DMS53 treated with DMSO at 0.1 percent for 48 hours (cell line): ENCODE results near the gene PIP5K1C.
A peak's percentile ranks its signal among the peaks of the same experiment; 100 is the strongest.

Experiments used
- DNase-seq: peaks from one replicate; lab custom pipeline; 2025; ENCODE audit not compliant: unreplicated experiment; lab: John Stamatoyannopoulos, UW

PIP5K1C gene, protein sequence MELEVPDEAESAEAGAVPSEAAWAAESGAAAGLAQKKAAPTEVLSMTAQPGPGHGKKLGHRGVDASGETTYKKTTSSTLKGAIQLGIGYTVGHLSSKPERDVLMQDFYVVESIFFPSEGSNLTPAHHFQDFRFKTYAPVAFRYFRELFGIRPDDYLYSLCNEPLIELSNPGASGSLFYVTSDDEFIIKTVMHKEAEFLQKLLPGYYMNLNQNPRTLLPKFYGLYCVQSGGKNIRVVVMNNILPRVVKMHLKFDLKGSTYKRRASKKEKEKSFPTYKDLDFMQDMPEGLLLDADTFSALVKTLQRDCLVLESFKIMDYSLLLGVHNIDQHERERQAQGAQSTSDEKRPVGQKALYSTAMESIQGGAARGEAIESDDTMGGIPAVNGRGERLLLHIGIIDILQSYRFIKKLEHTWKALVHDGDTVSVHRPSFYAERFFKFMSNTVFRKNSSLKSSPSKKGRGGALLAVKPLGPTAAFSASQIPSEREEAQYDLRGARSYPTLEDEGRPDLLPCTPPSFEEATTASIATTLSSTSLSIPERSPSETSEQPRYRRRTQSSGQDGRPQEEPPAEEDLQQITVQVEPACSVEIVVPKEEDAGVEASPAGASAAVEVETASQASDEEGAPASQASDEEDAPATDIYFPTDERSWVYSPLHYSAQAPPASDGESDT

DNA sequence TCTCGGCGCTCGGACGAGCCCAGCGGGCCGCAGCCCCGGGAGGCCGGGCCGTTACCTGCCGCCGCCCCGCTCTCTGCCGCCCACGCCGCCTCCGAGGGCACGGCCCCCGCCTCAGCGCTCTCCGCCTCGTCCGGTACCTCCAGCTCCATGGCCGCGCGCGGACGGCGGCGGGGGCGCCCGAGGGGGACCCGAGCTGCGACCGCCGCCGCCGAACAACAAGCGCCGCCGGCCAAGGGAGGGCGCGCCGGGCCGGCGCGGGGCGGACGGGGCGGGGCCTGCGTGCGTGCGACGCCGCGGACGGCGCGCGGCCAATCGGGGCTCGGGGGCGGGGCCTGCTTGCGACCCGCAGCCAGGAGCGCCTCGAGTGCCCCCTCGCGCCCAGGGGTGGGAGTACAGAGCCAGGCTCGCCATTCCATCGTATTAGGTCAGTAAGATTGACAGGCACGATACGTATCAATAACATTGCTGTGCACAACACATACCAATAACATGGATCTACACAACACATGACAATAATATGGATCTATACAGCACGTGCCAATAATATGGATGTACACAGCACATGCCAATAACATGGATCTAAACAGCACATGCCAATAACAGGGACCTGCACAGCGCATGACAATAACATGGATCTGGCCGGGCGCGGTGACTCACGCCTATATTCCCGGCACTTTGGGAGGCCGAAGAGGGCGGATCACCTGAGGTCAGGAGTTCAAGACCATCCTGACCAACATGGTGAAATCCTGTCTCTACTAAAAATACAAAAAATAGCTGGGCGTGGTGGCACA lies at the start of gene PIP5K1C:
Gene PIP5K1C, minus strand, starts transcription at position 227 of the 791 bp plus-strand sequence. Its CDS starts 78 bp downstream, at position 149.
- peak; percentile 50 for DNase-seq

DNA sequence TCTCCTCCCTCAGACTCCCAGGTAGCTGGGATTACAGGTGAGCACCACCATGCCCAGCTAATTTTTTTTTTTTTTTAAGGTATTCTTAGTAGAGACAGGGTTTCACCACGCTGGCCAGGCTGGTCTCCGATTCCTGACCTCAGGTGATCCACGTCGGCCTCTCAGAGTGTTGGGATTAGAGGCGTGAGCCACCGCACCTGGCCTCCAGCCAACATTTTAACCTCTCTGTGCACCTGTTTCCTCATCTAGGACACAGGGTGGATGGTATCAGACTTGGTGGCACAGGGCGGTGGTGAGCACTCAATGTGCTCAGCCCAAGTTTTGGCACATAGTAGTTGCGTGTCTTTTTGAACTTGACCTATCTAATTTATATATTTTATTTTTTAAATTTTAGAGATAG lies 48.7 kb upstream of the PIP5K1C start:
- no peak for DNase-seq

DNA sequence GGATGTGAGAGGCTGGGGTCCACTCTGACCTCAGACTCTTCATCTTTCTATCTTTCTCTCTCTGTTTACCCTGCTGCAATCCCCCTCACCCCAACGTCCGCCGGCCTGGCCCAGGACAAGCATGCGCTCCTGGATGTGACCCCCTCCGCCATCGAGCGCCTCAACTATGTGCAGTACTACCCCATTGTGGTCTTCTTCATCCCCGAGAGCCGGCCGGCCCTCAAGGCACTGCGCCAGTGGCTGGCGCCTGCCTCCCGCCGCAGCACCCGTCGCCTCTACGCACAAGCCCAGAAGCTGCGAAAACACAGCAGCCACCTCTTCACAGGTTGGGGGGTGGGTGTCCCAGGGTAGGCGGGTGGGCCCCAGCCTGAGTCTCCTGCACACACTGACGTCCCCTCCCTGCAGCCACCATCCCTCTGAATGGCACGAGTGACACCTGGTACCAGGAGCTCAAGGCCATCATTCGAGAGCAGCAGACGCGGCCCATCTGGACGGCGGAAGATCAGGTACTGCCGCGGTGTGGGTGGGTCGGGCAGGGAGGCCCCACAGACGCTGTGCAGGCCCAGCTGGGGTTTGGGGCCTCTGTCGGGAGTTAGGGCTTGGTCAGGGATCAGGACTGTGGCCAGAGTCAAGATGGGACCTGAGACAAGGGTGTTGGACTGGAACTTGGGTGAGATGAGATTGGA lies 46.2 kb upstream of the PIP5K1C start:
- DNase-seq: no peak

DNA sequence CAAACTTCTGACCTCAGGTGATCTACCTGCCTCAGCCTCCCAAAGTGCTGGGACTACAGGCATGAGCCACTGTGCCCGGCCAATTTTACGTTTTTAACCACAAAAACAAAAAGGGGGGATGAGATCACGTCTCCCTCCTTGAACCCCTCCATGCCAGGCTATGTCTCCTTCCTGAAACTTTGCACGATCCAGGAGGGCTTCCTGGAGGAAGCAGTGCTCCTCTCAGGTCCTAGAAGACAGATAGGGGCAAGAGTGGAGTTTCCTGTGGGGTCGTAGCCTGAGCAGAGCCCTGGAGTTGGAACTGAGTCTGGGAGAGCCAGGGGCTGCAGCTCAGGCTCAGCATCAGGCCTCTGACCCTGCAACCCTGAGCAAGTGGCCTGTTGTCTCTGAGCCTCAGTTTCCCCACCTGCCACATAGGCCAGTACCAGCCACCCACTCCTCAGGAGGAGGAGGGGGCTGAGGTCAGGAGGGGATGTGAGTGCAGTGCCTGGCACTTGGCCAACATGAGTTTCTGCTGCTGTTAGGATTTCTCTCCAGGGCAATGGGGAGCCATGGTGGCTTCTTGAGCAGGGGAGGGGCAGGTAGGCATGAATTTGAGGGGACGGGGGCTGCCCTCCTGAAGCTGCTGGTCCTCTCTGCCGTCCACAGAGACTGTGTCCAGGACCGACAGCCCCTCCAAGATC lies 45.2 kb upstream of the PIP5K1C start:
- DNase-seq: no peak

DNA sequence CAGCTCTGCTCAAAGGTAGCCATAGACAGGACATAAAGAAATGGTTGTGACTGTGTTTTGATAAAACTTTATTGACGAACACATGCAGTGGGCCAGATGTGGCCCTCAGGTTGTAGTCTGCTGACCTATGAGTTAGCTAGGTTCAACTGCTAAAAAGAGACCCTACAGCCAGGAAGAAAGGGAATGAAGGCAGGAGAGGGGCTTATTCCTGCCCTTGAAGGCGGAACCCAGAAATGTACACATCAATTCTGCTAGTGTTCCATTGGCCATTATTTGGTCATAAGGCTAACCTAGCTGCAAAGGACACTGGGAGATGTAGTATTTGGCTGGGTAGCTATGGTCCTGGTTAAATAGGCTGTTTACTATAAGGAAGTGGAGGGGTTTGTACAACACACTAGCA lies 43.2 kb upstream of the PIP5K1C start:
- DNase-seq: no peak

DNA sequence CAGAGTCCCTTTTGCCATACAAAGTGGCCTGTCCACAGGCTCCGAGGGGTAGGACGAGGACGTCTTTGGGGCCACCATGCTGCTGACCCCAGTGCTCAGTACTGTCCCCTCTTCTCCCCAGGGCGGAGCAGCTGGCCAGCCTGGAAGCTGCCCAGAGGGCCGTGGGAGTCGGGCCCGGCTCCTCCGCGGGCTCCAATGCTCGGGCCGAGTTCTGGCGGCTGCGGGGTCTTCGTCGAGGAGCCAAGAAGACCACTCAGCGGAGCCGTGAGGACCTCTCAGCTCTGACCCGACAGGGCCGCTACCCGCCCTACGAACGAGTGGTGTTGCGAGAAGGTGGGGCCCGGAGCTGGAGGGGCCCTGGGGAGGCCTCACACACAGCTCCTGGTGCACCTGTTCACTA lies 40.2 kb upstream of the PIP5K1C start:
- no peak for DNase-seq

DNA sequence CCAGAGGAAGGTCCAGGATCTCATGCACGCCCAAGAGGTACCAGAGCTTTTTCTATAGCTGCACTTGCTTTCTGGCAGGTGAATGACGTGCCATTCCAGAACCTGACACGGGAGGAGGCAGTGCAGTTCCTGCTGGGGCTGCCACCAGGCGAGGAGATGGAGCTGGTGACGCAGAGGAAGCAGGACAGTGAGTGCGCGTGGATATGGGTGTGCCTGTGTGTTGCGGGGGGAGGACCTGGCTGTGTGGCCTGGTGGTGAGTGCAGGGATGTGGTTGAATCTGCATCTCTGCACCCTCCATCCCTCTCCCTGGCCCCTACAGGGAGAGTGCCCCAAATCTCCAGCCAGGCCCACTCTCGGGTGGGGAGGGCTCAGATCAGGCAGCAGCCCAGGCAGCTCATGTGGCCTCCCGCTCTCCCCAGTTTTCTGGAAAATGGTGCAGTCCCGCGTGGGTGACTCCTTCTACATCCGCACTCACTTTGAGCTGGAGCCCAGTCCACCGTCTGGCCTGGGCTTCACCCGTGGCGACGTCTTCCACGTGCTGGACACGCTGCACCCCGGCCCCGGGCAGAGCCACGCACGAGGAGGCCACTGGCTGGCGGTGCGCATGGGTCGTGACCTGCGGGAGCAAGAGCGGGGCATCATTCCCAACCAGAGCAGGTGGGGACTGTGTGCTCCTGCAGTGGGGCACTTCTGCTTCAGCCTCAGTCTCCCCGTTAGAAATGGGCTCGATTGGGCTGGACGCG lies 38.4 kb upstream of the PIP5K1C start:
- DNase-seq: no peak

DNA sequence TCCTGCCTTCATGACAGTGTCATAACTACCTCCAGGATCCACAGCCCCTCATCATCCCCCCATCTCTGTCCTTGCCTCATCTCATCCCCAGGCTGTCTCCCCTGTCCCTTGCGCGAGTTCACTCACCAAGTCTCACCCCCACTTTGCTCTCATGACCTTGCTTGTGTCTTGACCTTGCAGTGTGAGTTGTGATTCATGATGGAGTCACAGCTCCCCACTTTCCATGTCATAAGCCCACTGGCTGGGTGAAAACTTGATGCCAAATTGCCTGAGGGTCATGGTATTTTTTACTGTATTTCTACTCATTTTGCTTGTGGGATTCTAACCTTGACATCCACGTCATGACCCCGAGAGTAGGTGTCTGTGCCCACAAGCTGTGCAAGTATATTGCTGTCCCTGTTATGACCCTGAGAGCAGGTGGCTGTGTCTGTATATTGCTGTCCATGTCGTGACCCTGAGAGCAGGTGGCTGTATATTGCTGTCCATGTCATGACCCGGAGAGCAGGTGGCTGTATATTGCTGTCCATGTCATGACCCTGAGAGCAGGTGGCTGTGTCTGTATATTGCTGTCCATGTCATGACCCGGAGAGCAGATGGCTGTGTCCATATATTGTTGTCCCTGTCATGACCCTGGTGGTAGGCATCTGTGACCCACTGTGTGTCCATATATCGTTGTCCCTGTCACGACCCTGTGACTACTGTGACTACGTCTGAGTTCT lies 37.4 kb upstream of the PIP5K1C start:
- DNase-seq: no peak

DNA sequence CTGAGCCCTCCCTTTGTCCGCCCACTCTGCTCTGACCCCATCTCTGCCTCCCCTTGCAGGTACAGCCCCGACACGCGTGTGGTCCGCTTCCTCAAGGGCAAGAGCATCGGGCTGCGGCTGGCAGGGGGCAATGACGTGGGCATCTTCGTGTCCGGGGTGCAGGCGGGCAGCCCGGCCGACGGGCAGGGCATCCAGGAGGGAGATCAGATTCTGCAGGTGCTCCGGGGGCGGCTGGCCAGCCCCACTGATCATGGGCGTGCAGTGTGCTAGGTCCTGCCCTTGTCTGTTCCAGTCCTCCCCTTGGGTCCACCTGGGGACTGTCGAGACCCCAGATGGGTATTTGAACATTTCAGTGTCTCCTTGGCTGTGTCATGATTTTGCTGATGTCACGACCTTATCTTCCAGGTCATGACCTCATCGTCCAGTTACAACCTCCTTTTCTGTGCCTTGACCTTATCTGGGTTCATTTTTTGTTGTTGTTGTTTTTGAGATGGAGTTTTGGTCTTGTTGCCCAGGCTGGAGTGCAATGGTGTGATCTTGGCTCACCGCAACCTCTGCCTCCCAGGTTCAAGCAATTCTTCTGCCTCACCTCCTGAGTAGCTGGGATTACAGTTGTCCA lies 35.9 kb upstream of the PIP5K1C start:
- no peak for DNase-seq

DNA sequence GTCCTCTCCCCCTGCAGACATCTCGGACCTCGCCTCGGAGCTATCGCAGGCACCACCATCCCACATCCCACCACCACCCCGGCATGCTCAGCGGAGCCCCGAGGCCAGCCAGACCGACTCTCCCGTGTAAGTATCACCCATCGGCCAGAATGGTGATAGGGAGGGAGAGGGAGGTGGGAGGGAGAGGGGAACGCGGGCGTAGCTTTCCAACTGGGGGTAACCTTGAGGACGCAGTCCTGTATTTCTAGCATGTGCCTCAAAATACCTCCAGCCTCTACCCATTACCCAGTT lies 34.0 kb upstream of the PIP5K1C start:
- no peak for DNase-seq

DNA sequence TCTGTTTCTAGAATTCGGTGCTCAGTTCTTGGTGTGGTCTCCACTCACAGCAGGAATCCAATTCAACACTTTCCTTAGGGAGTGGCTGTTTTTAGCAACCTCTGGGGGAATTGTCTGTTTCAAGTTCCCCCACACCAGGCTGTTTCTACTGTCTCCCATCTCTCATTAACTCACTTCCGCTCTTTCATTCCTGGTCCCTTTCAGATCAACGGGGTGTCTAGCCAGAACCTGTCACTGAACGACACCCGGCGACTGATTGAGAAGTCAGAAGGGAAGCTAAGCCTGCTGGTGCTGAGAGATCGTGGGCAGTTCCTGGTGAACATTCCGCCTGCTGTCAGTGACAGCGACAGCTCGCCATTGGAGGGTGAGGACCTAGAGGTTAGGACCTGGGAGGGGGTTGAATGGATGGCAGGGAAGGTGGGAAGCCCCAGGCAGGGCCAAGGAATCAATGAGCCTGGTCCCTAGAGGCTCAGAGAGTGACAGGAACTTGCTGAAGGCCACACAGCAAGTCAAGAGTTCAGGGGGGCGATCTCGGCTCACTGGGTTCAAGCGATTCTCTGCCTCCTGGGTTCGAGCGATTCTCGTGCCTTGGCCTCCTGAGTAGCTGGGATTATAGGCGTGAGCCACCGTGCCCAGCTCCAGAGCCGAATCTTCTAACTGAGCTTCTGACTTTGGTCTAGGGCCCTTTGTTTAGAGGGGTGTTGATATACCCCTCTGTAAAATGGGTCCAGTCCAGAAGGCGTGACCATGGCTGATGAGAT lies 33.5 kb upstream of the PIP5K1C start:
- DNase-seq: no peak

DNA sequence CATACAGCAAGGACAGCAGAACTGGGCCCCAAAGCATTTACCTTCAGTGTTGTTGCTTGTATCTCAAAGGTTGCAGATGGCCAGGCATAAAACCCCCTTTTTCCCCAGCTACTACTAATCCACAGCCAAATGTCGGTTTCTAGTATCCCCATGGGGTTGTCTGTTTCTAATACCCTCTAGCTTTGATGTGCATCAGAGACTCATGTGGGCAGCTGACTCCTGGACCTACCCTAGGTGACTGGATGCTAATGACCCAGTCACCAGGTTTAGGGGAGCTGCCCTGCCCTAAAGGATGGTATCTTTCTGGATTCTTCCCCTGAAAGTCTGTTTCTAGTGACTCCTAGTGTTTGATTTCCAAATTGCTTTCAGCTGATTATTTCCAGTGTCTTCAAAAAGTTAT lies 31.8 kb upstream of the PIP5K1C start:
- no peak for DNase-seq

DNA sequence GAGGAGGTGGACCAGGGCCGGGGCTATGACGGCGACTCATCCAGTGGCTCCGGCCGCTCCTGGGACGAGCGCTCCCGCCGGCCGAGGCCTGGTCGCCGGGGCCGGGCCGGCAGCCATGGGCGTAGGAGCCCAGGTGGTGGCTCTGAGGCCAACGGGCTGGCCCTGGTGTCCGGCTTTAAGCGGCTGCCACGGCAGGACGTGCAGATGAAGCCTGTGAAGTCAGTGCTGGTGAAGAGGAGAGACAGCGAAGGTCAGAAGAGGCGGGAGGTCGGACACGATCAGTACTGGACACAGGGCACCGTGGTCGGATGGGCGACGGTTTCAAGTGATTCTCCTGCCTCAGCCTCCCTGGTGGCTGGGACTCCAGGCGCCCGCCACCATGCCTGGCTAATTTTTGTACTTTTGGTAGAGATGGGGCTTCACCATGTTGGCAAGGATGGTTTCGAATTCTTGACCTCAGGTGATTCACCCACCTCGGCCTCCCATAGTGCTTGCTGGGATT lies 30.2 kb upstream of the PIP5K1C start:
- DNase-seq: no peak

DNA sequence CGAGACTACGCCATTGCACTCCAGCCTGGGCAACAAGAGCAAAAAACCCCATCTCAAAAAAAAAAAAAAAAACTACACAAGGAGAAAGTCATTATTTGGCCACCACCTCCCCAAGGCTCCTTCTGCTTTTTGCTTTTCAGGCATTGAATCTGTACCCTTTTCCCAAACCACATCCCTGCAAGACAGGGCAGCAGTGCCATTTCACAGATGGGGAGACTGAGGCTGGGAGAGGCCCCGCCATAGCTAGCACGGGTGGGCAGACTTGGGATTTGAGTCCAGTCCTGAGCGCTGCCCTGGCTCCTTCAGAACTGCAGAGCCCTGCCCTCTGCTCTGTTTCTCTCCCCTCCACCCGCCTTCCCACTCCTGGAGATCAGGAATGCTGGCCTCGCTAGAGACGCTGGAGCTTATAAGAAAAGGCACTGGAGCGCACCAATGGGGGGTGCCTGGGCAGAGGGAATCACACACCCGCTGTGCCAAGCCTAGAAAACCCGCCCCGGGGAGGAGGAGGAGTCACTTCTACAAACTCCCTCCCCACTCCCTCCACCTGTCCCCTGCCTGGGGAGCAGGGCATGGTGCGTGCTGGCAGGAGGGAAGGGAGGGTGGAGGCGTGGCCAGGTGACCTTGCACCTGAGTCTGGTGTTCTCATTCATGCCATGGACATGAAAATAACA lies 25.5 kb upstream of the PIP5K1C start:
- no peak for DNase-seq

DNA sequence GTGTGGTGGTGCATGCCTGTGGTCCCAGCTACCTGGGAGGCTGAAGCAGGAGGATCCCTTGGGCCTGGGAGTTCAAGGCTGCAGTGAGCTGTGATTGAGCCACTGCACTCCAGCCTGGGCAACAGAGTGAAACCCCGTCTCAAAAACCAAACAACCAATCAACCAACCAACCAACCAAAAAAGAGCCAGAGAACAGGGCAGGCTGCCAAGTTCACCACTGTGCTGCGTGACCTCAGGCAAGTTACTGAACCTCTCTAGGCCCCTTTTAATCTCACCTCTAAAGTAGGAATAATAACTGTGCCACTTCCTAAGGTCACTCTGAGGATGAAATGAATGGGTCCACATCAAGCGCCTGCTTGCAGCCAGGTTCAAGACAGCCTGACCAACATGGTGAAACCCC lies 24.9 kb upstream of the PIP5K1C start:
- no peak for DNase-seq

DNA sequence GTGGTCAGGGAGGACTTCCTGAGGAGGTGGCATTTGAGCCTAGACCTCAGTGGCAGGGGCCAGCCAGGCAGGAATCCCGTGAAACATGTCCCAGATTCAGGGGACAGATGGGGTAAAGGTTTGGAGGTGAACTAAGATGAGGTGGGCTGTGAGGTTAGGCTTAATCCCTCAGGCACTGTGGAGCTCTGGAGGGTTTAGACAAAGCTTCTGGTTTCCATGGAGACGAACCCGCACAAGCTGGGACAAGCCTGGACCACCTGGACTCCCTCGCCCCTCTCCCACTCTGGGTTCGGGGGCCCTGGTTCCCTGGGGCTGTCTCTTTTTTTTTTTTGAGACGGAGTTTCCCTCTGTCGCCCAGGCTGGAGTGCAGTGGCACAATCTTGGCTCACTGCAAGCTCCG lies 23.6 kb upstream of the PIP5K1C start:
- no peak for DNase-seq

DNA sequence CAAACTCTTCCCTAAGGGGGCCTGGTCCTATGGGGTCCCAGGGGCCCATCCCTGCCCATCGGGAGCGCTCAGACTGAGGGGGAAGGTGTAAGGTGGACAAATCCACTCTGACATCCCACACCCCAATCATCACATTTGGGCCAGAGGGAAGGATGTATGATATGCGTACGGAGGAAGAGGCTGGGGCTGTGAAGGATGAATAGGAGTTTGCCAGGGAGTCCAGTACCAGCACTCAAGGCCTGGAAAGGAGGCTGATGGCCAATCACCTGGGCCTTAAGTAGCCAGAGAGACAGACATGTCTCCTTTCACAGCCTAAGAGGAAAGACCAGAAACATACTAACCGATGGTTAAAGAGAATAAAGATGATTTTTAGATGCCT lies 22.8 kb upstream of the PIP5K1C start:
- DNase-seq: no peak
